RWPE1 (cell line): Measurements from ENCODE around the gene KRTAP9-3.
"Not testable (repeated sequence)": the region's sequence is repeated elsewhere in the genome, so short reads cannot be mapped to it uniquely, and the experiment has no call there.

ENCODE experiments used
- CTCF ChIA-PET: fragments of 350-600 bp; sonication (Branson Sonifier 250); formaldehyde crosslinking; extraction: SDS; loops from one replicate; lab custom pipeline; 2021; lab: Yijun Ruan, JAX
- POLR2A ChIA-PET: fragments of 400-600 bp; formaldehyde crosslinking; extraction: SDS; loops from one replicate; lab custom pipeline; 2020; ENCODE audit warnings: antibody characterized with exemption; ENCODE audit not compliant: low non-redundant PET; lab: Yijun Ruan, JAX
- DNase-seq: peaks from one replicate; pipeline ENCODE4 v3.0.0; 2012; ENCODE audit warnings: low spot score
- H3K27ac ChIP-seq: fragments of 450-650 bp; 2 replicates; pipeline ENCODE4 v1.5.1; 2017
- CTCF ChIP-seq: fragments of 450-650 bp; conservative IDR thresholded peaks from 2 replicates; pipeline ENCODE4 v1.5.1; 2017; ENCODE audit warnings: low read depth, mild to moderate bottlenecking

KRTAP9-3 gene

GRCh38 chr17:41232399-41233105, at the start of gene KRTAP9-3:
Gene KRTAP9-3, plus strand, starts transcription at chr17:41232449. Its CDS starts 53 bp downstream, at chr17:41232502.
- H3K27ac ChIP-seq, CTCF ChIA-PET, DNase-seq, POLR2A ChIA-PET: not testable (repeated sequence)

GRCh38 chr17:41184480-41184961, 47.7 kb upstream of the KRTAP9-3 start, which contains the start of gene KRTAP4-1:
Gene KRTAP4-1, minus strand, starts transcription at chr17:41184911. Its CDS starts 57 bp downstream, at chr17:41184854.
- CTCF ChIA-PET, result interaction anchor here (1.0 kb wide), 1 partner anchor 175 kb away, joined by 3 read pairs; no protein-coding TSS in a partner anchor
- H3K27ac ChIP-seq, result no peak within 1 kb of the TSS
- POLR2A ChIA-PET, result no interaction called here
- DNase-seq, result no peak
- no peak for TF ChIP-seq CTCF

- POLR2A ChIA-PET, result no interaction called here
- TF ChIP-seq CTCF, result no peak
Observed at GRCh38 chr17:41185001-41185400, 47.2 kb upstream of the KRTAP9-3 start.

GRCh38 chr17:41186872-41187271, 45.4 kb upstream of the KRTAP9-3 start:
- H3K27ac ChIP-seq, result no peak overlapping the region
- ChIA-PET POLR2A (no interaction called here), CTCF (no interaction called here)
- no peak for TF ChIP-seq CTCF
- DNase-seq, result no peak

More at GRCh38 chr17:41185001-41185400, 47.2 kb upstream of the KRTAP9-3 start:
- H3K27ac ChIP-seq, result no peak overlapping the region
- CTCF ChIA-PET, result interaction anchor here (0.6 to 1.0 kb wide), 2 partner anchors 11 to 175 kb away, joined by 3 read pairs; no protein-coding TSS in a partner anchor
- no peak for DNase-seq

- CTCF ChIA-PET, result interaction anchor here (0.7 kb wide), 1 partner anchor 306 kb away, joined by 5 read pairs; no protein-coding TSS in a partner anchor
- H3K27ac ChIP-seq, DNase-seq, POLR2A ChIA-PET: not testable (repeated sequence)
Observed at GRCh38 chr17:41189837-41190318, 42.4 kb upstream of the KRTAP9-3 start, which contains the start of gene KRTAP9-1. Gene KRTAP9-1, plus strand, starts transcription at chr17:41189887. Its CDS starts 0 bp downstream, at chr17:41189887.

GRCh38 chr17:41190328-41190727, 41.9 kb upstream of the KRTAP9-3 start:
- ChIA-PET CTCF (interaction anchor here (0.7 kb wide), 1 partner anchor 305 kb away, joined by 5 read pairs; no protein-coding TSS in a partner anchor), POLR2A (no interaction called here)
- no peak for DNase-seq
- no peak overlapping the region for H3K27ac ChIP-seq
- TF ChIP-seq CTCF, result no peak

- ChIA-PET CTCF (no interaction called here), POLR2A (no interaction called here)
- no peak for TF ChIP-seq CTCF
- no peak overlapping the region for H3K27ac ChIP-seq
- DNase-seq, result no peak
Observed at GRCh38 chr17:41196068-41196467, 36.2 kb upstream of the KRTAP9-3 start.
